ENCODE data around the gene DNAJC12.
"Not testable (repeated sequence)": the region's sequence is repeated elsewhere in the genome, so short reads cannot be mapped to it uniquely, and the experiment has no call there.

Gene DNAJC12

GRCh38 chr10:67837541-67838314 lies at the start of gene DNAJC12:
Gene DNAJC12 (minus strand): TSS chr10:67838188. CDS start chr10:67838011, 177 bp downstream.
- DNase-seq, result peak; percentile 91

GRCh38 chr10:67884842-67885670 lies 47.1 kb upstream of the DNAJC12 start:
- peak; percentile 79 for DNase-seq

- peak; percentile 91 for DNase-seq
Measured at GRCh38 chr10:67884313-67884841, 46.4 kb upstream of the DNAJC12 start, which contains the start of gene SIRT1. Gene SIRT1 (plus strand): TSS chr10:67884656. CDS start chr10:67884722, 66 bp downstream.

- DNase-seq, result no peak
Measured at GRCh38 chr10:67883710-67884312, 45.8 kb upstream of the DNAJC12 start.

GRCh38 chr10:67878133-67878532 lies 40.1 kb upstream of the DNAJC12 start:
- no peak for DNase-seq

- DNase-seq, result not testable (repeated sequence)
Measured at GRCh38 chr10:67877421-67877820, 39.4 kb upstream of the DNAJC12 start.

GRCh38 chr10:67875340-67876238 lies 37.6 kb upstream of the DNAJC12 start:
- DNase-seq, result no peak

GRCh38 chr10:67869996-67870395 lies 32.0 kb upstream of the DNAJC12 start:
- DNase-seq, result no peak

GRCh38 chr10:67868132-67868531 lies 30.1 kb upstream of the DNAJC12 start:
- DNase-seq, result no peak

GRCh38 chr10:67864607-67865371 lies 26.8 kb upstream of the DNAJC12 start:
- no peak for DNase-seq

GRCh38 chr10:67863094-67863493 lies 25.1 kb upstream of the DNAJC12 start:
- DNase-seq, result no peak

GRCh38 chr10:67861750-67862432 lies 23.9 kb upstream of the DNAJC12 start:
- DNase-seq, result no peak

- no peak for DNase-seq
Measured at GRCh38 chr10:67858971-67859370, 21.0 kb upstream of the DNAJC12 start.

- DNase-seq, result no peak
Measured at GRCh38 chr10:67853512-67853911, 15.5 kb upstream of the DNAJC12 start.

- no peak for DNase-seq
Measured at GRCh38 chr10:67852761-67853160, 14.8 kb upstream of the DNAJC12 start.

GRCh38 chr10:67851186-67851585 lies 13.2 kb upstream of the DNAJC12 start:
- DNase-seq, result no peak

- DNase-seq, result peak; percentile 91
Measured at GRCh38 chr10:67849331-67850011, 11.5 kb upstream of the DNAJC12 start.

GRCh38 chr10:67843284-67843683 lies 5.3 kb upstream of the DNAJC12 start:
- no peak for DNase-seq

- no peak for DNase-seq
Measured at GRCh38 chr10:67841737-67842136, 3.7 kb upstream of the DNAJC12 start.

- DNase-seq, result no peak
Measured at GRCh38 chr10:67839951-67840350, 2.0 kb upstream of the DNAJC12 start.
